Measurements from ENCODE around the gene AFP. TPM values are rescaled to one million over a fixed set of nuclear protein-coding genes. Genes with fewer than 3 reads are reported as not detected.

AFP gene
- total RNA-seq, 1 experiment from 2014 or later = not detected

DNA sequence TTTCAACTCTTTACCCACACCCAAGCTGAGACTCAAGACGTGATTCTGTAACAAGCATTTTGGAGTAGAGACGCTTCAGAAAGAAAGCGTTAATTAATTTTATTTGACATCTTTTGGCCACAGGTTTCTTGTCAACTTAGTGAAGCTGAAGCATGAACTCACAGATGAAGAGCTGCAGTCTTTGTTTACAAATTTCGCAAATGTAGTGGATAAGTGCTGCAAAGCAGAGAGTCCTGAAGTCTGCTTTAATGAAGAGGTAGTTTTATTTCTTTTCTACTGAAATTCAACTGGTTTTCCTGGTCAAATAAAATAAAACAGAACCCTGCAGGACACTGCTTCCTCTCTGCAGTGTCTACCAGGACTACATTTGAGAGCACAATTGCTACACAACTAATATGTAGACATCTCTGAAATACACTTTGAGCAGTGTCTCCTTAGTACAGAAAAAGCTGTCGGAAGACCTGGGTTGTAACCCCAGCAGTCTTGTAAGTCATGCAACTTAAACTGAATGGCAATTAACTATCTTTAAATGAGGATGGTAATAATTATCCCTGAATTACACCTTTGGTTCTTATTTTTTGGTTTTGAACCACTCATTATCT lies 65.7 kb downstream of the AFP start:
- peaks cover 36% of the 10 kb centered on the region for H3K4me1 ChIP-seq (ENCODE audit: low read length)
- H3K9me2 ChIP-seq (replicated peaks; ENCODE audit: insufficient read depth, low read length) = no peaks in the 10 kb centered on the region
- no peak for DNase-seq
- H3K79me2 ChIP-seq (ENCODE audit: low read length) = no peaks in the 10 kb centered on the region
- H4K20me1 ChIP-seq (ENCODE audit: insufficient read depth, low read depth, low read length) = no peaks in the 10 kb centered on the region
- no peak overlapping the region for H3K4me3 ChIP-seq (ENCODE audit: low read length)
- H3K4me2 ChIP-seq (ENCODE audit: low read depth, low read length, poor library complexity, severe bottlenecking) = no peak overlapping the region
- no peaks in the 10 kb centered on the region for H3K36me3 ChIP-seq (ENCODE audit: insufficient read depth, low read length)
- H3K27me3 ChIP-seq (ENCODE audit: low read length) = no peaks in the 10 kb centered on the region
- no peak overlapping the region for H3K9ac ChIP-seq (ENCODE audit: low read length)
- no peak overlapping the region for H3K27ac ChIP-seq (ENCODE audit: low read length)
- H3K9me3 ChIP-seq (ENCODE audit: low read length) = no peaks in the 10 kb centered on the region
- H2AFZ ChIP-seq (ENCODE audit: low read length) = no peak overlapping the region

DNA sequence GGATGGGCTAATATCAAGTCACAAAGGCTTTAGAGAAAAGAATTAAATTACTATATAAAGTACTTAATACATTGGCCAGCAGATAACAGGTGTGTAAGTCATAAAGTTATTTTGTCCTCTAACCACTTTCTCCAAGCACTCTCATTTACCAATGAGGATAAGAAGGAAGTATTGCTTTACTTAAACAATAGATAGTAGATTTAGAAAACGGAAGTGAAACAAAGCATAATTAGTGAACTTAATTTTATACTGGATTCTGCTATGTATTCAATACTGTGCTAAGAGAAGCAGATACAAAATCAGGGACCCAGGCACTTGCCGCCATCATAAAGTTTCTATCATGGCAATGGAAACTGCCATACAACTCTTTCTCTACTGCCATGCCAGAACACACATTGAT lies 69.5 kb downstream of the AFP start:
- H2AFZ ChIP-seq (ENCODE audit: low read length) = peak overlapping the region; percentile 16; the same call in 1 of the 2 replicates
- H3K9me3 ChIP-seq (ENCODE audit: low read length) = no peaks in the 10 kb centered on the region
- H3K27me3 ChIP-seq (ENCODE audit: low read length) = no peaks in the 10 kb centered on the region
- peak; percentile 67 for DNase-seq
- peak overlapping the region; percentile 23 for H3K4me2 ChIP-seq (ENCODE audit: low read depth, low read length, poor library complexity, severe bottlenecking)
- no peaks in the 10 kb centered on the region for H3K79me2 ChIP-seq (ENCODE audit: low read length)
- H3K4me3 ChIP-seq (ENCODE audit: low read length) = no peak overlapping the region
- H4K20me1 ChIP-seq (ENCODE audit: insufficient read depth, low read depth, low read length) = no peaks in the 10 kb centered on the region
- peak overlapping the region; percentile 38 for H3K27ac ChIP-seq (ENCODE audit: low read length)
- no peaks in the 10 kb centered on the region for H3K36me3 ChIP-seq (ENCODE audit: insufficient read depth, low read length)
- no peak overlapping the region for H3K9ac ChIP-seq (ENCODE audit: low read length)
- no peaks in the 10 kb centered on the region for H3K9me2 ChIP-seq (replicated peaks; ENCODE audit: insufficient read depth, low read length)
- peaks cover 20% of the 10 kb centered on the region for H3K4me1 ChIP-seq (ENCODE audit: low read length)

Other genes with a start within 250 kb of the AFP start
- 46.6 and 71.0 TPM in 2 replicates for gene ANKRD17, start 177.4 kb upstream of the AFP start, total RNA-seq (2014; rRNA removed; shearing (Covaris generic); ENCODE audit: low replicate concordance)
- gene ALB, start 31.9 kb upstream of the AFP start, total RNA-seq (2014; rRNA removed; shearing (Covaris generic); ENCODE audit: low replicate concordance) = not detected in 2 replicates
- gene AFM, start 45.5 kb downstream of the AFP start, total RNA-seq (2014; rRNA removed; shearing (Covaris generic); ENCODE audit: low replicate concordance) = not detected in 2 replicates
- gene RASSF6, start 184.2 kb downstream of the AFP start, total RNA-seq (2014; rRNA removed; shearing (Covaris generic); ENCODE audit: low replicate concordance) = 2.9 and 7.4 TPM in 2 replicates

Measured in Karpas-422 (cell line).